ENCODE results near the gene PIH1D1. TPM values are rescaled to one million over a fixed set of nuclear protein-coding genes. Genes with fewer than 3 reads are reported as not detected.

The PIH1D1 gene
- total and polyA plus RNA-seq, 10 of the 15 experiments (the other 5 are each of a cell fraction or from before 2014, with no cell fraction given), result 16.1 to 153 (median 106) TPM

DNA sequence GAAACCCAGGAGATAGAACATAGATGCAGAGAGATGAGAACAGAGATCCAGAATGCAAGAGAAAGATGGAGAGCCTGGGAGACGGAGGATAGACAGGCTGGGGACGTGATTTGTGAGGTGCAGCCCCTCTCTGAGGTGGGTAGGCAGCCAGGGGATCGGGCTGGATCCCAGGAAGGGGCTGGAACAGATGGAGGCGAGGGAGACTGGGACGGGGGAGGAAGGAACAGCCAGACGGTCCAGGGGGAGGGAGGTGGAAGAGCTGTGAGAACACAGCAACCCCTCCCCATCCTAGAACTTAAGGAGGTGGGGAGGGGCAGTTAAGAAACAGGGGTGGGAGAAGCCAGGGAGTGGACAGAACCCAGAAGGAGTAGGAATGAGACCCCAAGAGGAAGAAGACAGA lies 13.4 kb downstream of the PIH1D1 start:
- Histone ChIP-seq H3K9me3 (replicated peaks; ENCODE audit: control insufficient read depth, insufficient read depth, low read length) (no peaks in the 10 kb centered on the region), H2AFZ (ENCODE audit: control insufficient read depth, low read depth, low read length) (no peak overlapping the region), H3K27ac (ENCODE audit: control insufficient read depth, insufficient read depth) (no peak overlapping the region), H3K4me3 (no peak overlapping the region), H3K4me2 (ENCODE audit: control insufficient read depth, insufficient read depth) (no peak overlapping the region), H3K27me3 (replicated peaks in 1 of 2; ENCODE audit: control insufficient read depth in 2 of 2, insufficient read depth in 2 of 2, low read length in 1 of 2) (peaks cover 12 to 31% of the 10 kb centered on the region in 2 experiments), H3K4me1 (ENCODE audit: control insufficient read depth, insufficient read depth, low read length) (no peaks in the 10 kb centered on the region), H3K79me2 (ENCODE audit: control insufficient read depth, insufficient read depth, low read length) (no peaks in the 10 kb centered on the region), H3K9ac (ENCODE audit: control insufficient read depth, insufficient read depth, low read length) (no peak overlapping the region), H4K20me1 (ENCODE audit: control insufficient read depth, insufficient read depth) (no peaks in the 10 kb centered on the region), H3K36me3 (ENCODE audit: control insufficient read depth in 2 of 2, insufficient read depth in 2 of 2, low read length in 1 of 2) (no peaks in the 10 kb centered on the region)
- no TSS peak for BruUV-seq (replicated peaks)
- intact Hi-C loops (cut with micrococcal nuclease; ENCODE audit: unreplicated experiment), result no loop called here
- ChIA-PET POLR2A (no interaction called here), SMC1A (ENCODE audit: uncharacterized antibody, unreplicated experiment) (no interaction called here), RAD21 (ENCODE audit: unreplicated experiment) (no interaction called here), CTCF (no interaction called here)
- no peak for FAIRE-seq
- DNase-seq (ENCODE audit: low read depth, low spot score), result no peak
- in situ Hi-C loops (cut with MboI), result loop anchor here (5.0 kb wide), 1 partner anchor 46 kb away; no protein-coding TSS in a partner anchor
- WGBS (ENCODE audit: insufficient coverage, insufficient replicate concordance, low lambda C conversion rate, missing lambda C conversion rate), result 2% methylated on average over 6 of the region's 6 CpGs
- ATAC-seq, result no peak
- TF ChIP-seq CHD4 (IDR thresholded peaks at IDR 0.05) (no peak), NRF1 (conservative IDR thresholded peaks at IDR 0.05; ENCODE audit: low read depth, low read length) (no peak), RELA (IDR thresholded peaks at IDR 0.05; ENCODE audit: borderline replicate concordance, partially characterized antibody) (no peak), BRCA1 (IDR thresholded peaks at IDR 0.05; ENCODE audit: low read depth, low read length) (no peak), NR2F1 (conservative IDR thresholded peaks at IDR 0.05) (no peak), ETV6 (conservative IDR thresholded peaks at IDR 0.05 in 1 of 2, IDR thresholded peaks at IDR 0.05 in 1 of 2; ENCODE audit: borderline replicate concordance in 1 of 2, low read depth in 1 of 2) (no peak), CREM (IDR thresholded peaks at IDR 0.05; ENCODE audit: low read depth) (no peak), CHD2 (IDR thresholded peaks at IDR 0.05; ENCODE audit: borderline replicate concordance, low read depth, low read length) (no peak), ZNF384 (IDR thresholded peaks at IDR 0.05; ENCODE audit: borderline replicate concordance, low read depth, low read length) (no peak), LARP7 (IDR thresholded peaks at IDR 0.05) (no peak), EGR1 (IDR thresholded peaks at IDR 0.05; ENCODE audit: borderline replicate concordance in 1 of 2, low read depth in 2 of 2, low read length in 2 of 2) (no peak)
- TF ChIP-seq, protein P1, sequence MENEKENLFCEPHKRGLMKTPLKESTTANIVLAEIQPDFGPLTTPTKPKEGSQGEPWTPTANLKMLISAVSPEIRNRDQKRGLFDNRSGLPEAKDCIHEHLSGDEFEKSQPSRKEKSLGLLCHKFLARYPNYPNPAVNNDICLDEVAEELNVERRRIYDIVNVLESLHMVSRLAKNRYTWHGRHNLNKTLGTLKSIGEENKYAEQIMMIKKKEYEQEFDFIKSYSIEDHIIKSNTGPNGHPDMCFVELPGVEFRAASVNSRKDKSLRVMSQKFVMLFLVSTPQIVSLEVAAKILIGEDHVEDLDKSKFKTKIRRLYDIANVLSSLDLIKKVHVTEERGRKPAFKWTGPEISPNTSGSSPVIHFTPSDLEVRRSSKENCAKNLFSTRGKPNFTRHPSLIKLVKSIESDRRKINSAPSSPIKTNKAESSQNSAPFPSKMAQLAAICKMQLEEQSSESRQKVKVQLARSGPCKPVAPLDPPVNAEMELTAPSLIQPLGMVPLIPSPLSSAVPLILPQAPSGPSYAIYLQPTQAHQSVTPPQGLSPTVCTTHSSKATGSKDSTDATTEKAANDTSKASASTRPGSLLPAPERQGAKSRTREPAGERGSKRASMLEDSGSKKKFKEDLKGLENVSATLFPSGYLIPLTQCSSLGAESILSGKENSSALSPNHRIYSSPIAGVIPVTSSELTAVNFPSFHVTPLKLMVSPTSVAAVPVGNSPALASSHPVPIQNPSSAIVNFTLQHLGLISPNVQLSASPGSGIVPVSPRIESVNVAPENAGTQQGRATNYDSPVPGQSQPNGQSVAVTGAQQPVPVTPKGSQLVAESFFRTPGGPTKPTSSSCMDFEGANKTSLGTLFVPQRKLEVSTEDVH (IDR thresholded peaks at IDR 0.05; ENCODE audit: low read depth, partially characterized antibody), result no peak
